Activated T-helper 2 cell treated with anti-CD3 and anti-CD28 coated beads, Interferon-gamma antibody, Interleukin-2, Interleukin-4, amounts not matched to agents 10 μg/mL and 5 μg/mL and 100 μg/mL, durations not matched to agents 14 hours and 24 hours and 36 hours (primary cell): Measurements from ENCODE around the gene CFTR. TPM values are rescaled to one million over a fixed set of nuclear protein-coding genes. Genes with fewer than 3 reads are reported as not detected.
"Not testable (repeated sequence)": the region's sequence is repeated elsewhere in the genome, so short reads cannot be mapped to it uniquely, and the experiment has no call there.

ENCODE experiments used
- DNase-seq: peaks from one replicate; pipeline ENCODE4 v3.0.0; 2021; ENCODE audit warnings: low spot score
- H3K27ac Mint-ChIP-seq: one replicate; pipeline ENCODE4 v1.8.0; 2021; ENCODE audit warnings: mixed read lengths
- H3K27me3 Mint-ChIP-seq: one replicate; pipeline ENCODE4 v1.8.0; 2021; ENCODE audit warnings: low read depth, mixed read lengths
- H3K36me3 Mint-ChIP-seq: one replicate; pipeline ENCODE4 v1.8.0; 2021; ENCODE audit warnings: low read depth, mixed read lengths
- H3K4me1 Mint-ChIP-seq: one replicate; pipeline ENCODE4 v1.8.0; 2021; ENCODE audit warnings: low read depth, mixed read lengths
- H3K4me3 Mint-ChIP-seq: one replicate; pipeline ENCODE4 v1.8.0; 2021; ENCODE audit warnings: low read depth, mild to moderate bottlenecking, moderate library complexity, mixed read lengths
- H3K9me3 Mint-ChIP-seq: one replicate; pipeline ENCODE4 v1.8.0; 2021; ENCODE audit warnings: mixed read lengths
- intact Hi-C: fragments of 100-400 bp; cut with micrococcal nuclease; formaldehyde crosslinking; loops from one replicate; pipeline ENCODE4 v1.15.1; 2023
- total RNA-seq: library from RNA; stranded (reverse); gene quantifications from 2 replicates; pipeline ENCODE4 v1.2.3, GENCODE V29; 2022

CFTR gene
- total RNA-seq, result 0.02 TPM in 1 of 2 replicates, not detected in the other

DNA sequence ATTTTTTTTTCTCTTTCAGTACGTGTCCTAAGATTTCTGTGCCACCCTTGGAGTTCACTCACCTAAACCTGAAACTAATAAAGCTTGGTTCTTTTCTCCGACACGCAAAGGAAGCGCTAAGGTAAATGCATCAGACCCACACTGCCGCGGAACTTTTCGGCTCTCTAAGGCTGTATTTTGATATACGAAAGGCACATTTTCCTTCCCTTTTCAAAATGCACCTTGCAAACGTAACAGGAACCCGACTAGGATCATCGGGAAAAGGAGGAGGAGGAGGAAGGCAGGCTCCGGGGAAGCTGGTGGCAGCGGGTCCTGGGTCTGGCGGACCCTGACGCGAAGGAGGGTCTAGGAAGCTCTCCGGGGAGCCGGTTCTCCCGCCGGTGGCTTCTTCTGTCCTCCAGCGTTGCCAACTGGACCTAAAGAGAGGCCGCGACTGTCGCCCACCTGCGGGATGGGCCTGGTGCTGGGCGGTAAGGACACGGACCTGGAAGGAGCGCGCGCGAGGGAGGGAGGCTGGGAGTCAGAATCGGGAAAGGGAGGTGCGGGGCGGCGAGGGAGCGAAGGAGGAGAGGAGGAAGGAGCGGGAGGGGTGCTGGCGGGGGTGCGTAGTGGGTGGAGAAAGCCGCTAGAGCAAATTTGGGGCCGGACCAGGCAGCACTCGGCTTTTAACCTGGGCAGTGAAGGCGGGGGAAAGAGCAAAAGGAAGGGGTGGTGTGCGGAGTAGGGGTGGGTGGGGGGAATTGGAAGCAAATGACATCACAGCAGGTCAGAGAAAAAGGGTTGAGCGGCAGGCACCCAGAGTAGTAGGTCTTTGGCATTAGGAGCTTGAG lies at the start of gene CFTR:
TSS of gene CFTR (plus strand) at position 801 of the 830 bp plus-strand sequence. CDS start 70 bp downstream, outside the sequence.
- H3K4me1 Mint-ChIP-seq, result peaks cover 11% of the 10 kb centered on the region
- intact Hi-C loops, result no loop called here

DNA sequence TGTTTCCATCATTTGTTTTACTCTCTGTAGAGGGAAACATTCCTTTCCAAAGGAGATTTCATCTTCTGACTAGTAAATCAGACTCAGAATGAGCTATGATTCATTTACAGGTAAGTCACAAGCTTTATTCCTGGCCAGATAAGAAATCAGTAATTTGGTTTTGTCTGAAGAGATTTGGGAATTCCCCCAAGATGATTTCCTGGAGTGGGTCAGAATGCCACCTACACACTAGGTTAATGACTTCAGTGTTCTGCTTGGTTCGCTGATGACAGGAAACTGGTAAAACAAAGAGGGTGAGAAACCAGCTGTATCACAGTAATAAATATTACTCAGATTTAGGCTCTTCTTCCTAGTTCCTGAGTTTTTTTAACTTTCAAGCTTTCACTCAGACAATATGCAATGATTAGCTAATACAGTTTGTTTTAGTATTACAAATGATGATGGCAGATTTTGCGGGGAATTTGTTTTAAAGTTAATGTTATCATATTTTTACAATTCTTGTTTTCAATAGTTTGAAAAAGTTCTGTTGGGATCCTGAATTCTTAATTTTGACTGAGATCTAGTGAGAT lies 44.3 kb upstream of the CFTR start:
- peaks cover 9% of the 10 kb centered on the region for H3K4me1 Mint-ChIP-seq
- no peaks in the 10 kb centered on the region for H3K36me3 Mint-ChIP-seq
- H3K9me3 Mint-ChIP-seq, result no peaks in the 10 kb centered on the region
- no peak overlapping the region for H3K4me3 Mint-ChIP-seq
- intact Hi-C loops, result no loop called here
- peaks cover 7% of the 10 kb centered on the region for H3K27me3 Mint-ChIP-seq
- DNase-seq, result no peak
- H3K27ac Mint-ChIP-seq, result no peak overlapping the region

More for the DNA sequence above, at the start of gene CFTR:
- no peak within 1 kb of the TSS for H3K27ac Mint-ChIP-seq
- H3K36me3 Mint-ChIP-seq, result no peaks in the 10 kb centered on the region
- H3K4me3 Mint-ChIP-seq, result peak within 1 kb of the TSS; percentile 49
- no peaks in the 10 kb centered on the region for H3K9me3 Mint-ChIP-seq
- DNase-seq, result no peak
- H3K27me3 Mint-ChIP-seq, result peaks cover 50% of the 10 kb centered on the region

DNA sequence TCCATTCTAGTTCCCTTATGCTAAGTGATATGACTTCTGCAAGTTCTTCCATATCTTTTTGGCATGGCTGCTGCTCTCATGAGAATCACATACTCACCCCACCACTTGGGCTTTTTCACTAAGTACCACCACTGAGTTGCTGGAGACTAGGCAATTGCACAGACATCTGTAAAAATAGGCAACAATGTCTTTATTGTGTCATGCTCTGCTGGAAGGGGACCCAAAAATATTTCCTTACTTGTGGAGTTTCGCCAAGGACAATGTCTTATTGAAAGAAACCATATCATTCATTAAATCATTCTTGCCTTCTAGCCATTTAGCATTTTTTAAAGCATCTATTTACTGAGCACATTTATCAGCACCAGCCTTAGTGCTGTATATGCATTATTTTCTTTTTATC lies 35.2 kb upstream of the CFTR start:
- DNase-seq, result no peak
- Mint-ChIP-seq H3K9me3 (peaks cover 4% of the 10 kb centered on the region), H3K4me1 (no peaks in the 10 kb centered on the region), H3K27me3 (no peaks in the 10 kb centered on the region), H3K36me3 (no peaks in the 10 kb centered on the region), H3K27ac (no peak overlapping the region), H3K4me3 (no peak overlapping the region)
- intact Hi-C loops, result no loop called here

DNA sequence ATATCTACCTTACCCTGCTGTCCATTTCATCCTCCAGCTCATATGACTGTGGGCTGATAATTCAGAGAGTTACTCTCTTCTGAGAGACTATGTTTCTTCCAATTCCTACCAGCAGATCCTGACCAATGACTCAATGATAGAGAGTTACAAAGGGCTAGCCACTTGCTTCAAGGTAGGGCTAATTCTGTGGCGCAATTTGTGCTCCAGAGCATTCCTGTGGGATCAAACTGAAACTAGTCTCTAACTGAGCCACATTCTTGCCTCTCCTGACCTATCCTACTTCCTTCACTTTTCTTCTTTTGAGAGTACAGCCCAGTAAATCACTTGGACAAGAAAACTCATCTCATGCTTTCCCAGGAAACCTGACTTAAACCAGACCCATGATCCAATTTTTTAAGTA lies 34.6 kb upstream of the CFTR start:
- intact Hi-C loops, result no loop called here
- no peaks in the 10 kb centered on the region for H3K36me3 Mint-ChIP-seq

DNA sequence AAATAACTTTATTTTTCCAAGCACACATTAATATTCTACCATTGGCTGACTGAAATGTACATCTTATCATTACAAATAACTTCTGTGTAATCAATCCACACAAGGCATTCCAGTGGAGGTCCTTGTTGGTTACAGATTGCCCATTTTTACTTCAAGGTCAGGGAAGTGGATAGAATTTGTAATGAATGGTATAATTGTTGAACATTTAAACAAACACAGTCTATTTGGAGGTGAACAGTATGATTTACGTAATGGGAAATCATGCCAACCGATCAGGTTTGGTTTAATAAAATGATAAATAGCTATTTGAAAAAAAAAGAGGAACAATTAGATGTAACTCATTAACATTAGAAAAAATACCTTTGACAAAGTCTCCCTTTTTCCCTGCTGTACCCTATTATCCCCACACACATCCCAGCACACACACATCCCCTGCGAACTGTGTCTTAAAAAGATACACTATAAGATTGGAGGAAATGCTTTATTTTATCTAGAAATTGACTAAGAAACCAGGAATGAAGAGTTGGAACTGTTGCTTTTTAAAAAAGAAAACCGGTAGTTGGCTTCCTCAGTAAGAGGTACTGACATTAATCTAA lies 33.5 kb upstream of the CFTR start:
- H3K4me3 Mint-ChIP-seq, result no peak overlapping the region
- H3K4me1 Mint-ChIP-seq, result no peaks in the 10 kb centered on the region
- intact Hi-C loops, result no loop called here
- no peaks in the 10 kb centered on the region for H3K9me3 Mint-ChIP-seq
- no peaks in the 10 kb centered on the region for H3K27me3 Mint-ChIP-seq
- no peaks in the 10 kb centered on the region for H3K36me3 Mint-ChIP-seq
- no peak for DNase-seq
- H3K27ac Mint-ChIP-seq, result no peak overlapping the region

More for the DNA sequence above, 34.6 kb upstream of the CFTR start:
- Mint-ChIP-seq H3K9me3 (peaks cover 4% of the 10 kb centered on the region), H3K27me3 (no peaks in the 10 kb centered on the region), H3K4me1 (no peaks in the 10 kb centered on the region), H3K27ac (no peak overlapping the region), H3K4me3 (no peak overlapping the region)
- no peak for DNase-seq

DNA sequence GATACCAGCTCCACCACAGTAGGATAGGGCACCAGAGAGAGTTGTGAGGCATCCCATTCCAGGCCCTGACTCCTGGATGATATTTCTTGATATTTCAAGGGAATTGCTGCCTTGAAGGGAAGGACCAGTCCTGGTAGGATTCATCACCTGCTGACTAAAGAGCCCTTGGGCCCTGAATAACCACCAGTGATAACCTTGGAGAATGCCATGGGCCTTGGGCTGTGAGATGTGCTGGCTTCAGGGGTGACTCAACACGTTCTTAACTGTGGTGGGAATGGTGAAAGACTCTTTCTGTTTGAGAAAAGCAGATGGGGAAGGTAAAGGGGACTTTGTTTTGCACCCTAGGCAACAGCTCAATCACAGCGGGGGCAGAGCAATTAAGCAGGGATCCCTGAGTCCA lies 31.2 kb upstream of the CFTR start:
- Mint-ChIP-seq H3K9me3 (no peaks in the 10 kb centered on the region), H3K4me3 (no peak overlapping the region), H3K27me3 (no peaks in the 10 kb centered on the region), H3K36me3 (no peaks in the 10 kb centered on the region), H3K4me1 (no peaks in the 10 kb centered on the region), H3K27ac (no peak overlapping the region)
- DNase-seq, result no peak
- intact Hi-C loops, result no loop called here

DNA sequence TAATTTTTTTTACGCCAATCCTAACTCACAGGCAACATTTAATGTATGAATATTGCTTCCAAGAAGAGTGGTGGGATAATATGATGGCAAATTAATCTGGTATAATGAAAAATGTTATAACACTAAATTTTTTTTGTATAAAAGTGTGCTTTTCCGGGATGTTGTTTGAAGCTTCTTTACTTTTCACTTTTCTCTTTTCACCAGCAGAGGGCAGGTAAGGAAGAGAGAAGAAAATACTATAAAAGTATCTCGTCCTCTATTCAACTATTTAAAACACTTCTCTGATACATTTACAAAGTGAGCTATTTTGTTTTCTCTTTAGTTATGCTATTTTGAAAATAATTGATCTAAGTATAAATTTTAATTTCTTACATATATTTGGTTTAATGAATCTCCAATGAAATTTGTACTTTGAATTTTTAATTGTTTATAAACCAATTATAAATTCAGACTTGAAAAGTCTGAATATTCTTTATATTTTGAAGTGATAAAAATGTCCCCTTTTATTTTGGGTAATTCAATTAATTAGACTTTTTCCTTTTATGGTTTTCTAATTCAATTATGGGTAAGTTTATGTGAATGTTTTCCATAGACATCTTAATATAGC lies 20.7 kb upstream of the CFTR start:
- Mint-ChIP-seq H3K9me3 (no peaks in the 10 kb centered on the region), H3K4me3 (no peak overlapping the region), H3K36me3 (no peaks in the 10 kb centered on the region), H3K27me3 (peaks cover 2% of the 10 kb centered on the region), H3K4me1 (no peaks in the 10 kb centered on the region), H3K27ac (no peak overlapping the region)
- no peak for DNase-seq
- intact Hi-C loops, result loop anchor here (2.0 kb wide), 2 partner anchors 256 to 694 kb away; no protein-coding TSS in a partner anchor

DNA sequence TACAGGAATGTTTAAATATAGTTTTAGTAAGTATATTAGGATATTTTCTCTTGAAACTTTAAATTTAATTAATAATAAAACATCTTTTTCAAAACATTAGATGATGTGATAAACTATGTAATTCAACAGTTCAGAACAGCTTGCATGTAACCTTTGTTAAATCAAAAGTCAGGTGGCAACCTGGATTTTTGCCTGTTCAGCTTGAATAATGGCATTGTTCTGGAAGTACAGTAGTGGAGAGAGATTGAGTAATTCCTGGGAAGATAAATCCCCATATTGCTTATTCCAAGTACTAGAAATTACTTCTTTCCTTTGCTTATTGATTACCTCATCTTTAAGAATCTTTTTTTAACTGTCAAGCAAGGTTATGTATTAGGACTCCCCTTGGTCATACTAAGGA lies 20.1 kb upstream of the CFTR start:
- no peaks in the 10 kb centered on the region for H3K4me1 Mint-ChIP-seq
- DNase-seq, result no peak
- no peaks in the 10 kb centered on the region for H3K9me3 Mint-ChIP-seq
- peaks cover 2% of the 10 kb centered on the region for H3K27me3 Mint-ChIP-seq
- H3K4me3 Mint-ChIP-seq, result no peak overlapping the region
- intact Hi-C loops, result loop anchor here (2.0 kb wide), 2 partner anchors 255 to 693 kb away; no protein-coding TSS in a partner anchor
- H3K36me3 Mint-ChIP-seq, result no peaks in the 10 kb centered on the region
- H3K27ac Mint-ChIP-seq, result no peak overlapping the region

DNA sequence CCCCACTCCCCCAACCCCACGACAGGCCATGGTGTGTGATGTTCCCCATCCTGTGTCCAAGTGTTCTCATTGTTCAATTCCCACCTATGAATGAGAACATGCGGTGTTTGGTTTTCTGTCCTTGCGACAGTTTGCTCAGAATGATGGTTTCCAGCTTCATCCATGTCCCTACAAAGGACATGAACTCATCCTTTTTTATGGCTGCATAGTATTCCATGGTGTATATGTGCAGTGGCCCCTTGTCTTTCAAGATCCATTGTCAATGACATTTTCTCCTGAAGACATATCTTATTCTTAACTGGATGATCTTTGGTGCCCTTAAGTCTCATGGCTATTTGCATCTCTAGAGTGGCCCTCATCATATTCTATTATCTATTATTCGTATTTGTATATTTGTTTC lies 19.0 kb upstream of the CFTR start:
- intact Hi-C loops, H3K27ac Mint-ChIP-seq, H3K4me3 Mint-ChIP-seq, H3K4me1 Mint-ChIP-seq, H3K27me3 Mint-ChIP-seq, H3K9me3 Mint-ChIP-seq, H3K36me3 Mint-ChIP-seq, DNase-seq: not testable (repeated sequence)

DNA sequence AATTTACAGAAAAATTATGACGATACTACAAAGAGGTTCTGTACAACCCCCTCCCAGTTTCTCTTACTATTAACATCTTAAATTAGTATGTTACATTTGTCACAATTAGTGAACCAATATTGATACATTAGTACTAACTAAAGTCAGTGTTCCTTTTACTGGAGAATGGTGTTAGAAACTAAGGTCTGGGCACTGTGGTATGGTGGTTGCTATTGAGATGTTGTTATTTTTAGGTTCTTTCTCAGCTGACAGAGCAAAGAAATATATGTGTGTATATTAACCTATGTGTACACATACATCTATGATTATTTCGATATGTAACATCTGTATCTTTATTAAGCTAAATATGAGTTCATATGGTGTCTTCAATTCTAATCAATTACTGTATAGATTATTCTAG lies 11.7 kb upstream of the CFTR start:
- H3K4me3 Mint-ChIP-seq, result no peak overlapping the region
- DNase-seq, result no peak
- no peaks in the 10 kb centered on the region for H3K9me3 Mint-ChIP-seq
- no peaks in the 10 kb centered on the region for H3K36me3 Mint-ChIP-seq
- intact Hi-C loops, result no loop called here
- H3K27me3 Mint-ChIP-seq, result no peaks in the 10 kb centered on the region
- no peak overlapping the region for H3K27ac Mint-ChIP-seq
- no peaks in the 10 kb centered on the region for H3K4me1 Mint-ChIP-seq

DNA sequence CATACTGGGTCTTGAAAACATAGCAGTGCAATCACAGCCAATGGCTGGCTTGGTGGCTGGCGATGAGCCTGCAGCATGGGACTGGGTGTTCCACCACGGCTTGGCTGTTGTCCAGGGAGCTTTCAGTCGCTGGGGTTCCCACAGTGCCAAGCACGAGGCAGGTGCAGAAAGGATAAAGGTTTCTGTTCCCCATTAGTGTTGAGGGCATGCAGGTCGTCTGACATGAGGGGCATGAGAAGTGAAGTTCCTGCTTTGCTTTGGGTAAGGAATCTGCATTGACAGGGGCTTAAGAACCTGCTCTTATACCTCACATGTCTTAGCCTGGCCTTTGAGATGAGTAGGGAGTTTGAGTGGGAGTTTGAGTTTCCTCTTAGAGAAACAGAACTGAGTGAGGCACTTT lies 9.0 kb upstream of the CFTR start:
- Mint-ChIP-seq H3K36me3 (no peaks in the 10 kb centered on the region), H3K4me3 (no peak overlapping the region), H3K4me1 (no peaks in the 10 kb centered on the region), H3K9me3 (no peaks in the 10 kb centered on the region), H3K27me3 (peaks cover 2% of the 10 kb centered on the region), H3K27ac (no peak overlapping the region)
- intact Hi-C loops, result no loop called here
- no peak for DNase-seq

DNA sequence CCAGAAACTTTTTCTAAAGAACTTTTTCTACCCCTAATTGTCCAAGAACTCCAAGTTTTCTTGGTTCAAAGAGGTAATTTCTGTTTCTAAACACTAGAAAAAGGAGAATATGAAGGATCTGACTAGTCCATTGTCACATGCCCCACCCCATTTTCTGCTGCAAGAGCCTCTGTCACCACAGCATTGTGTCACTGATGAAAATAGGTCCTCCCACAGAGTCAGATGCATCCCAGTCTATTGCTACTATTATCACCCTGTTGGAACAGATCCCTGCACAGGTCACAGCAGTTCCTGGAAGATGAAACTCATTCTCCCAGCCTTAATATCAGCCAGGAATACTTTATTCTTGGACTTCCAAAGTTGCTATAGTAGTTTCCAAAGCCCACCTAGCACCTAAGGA lies 7.5 kb upstream of the CFTR start:
- Mint-ChIP-seq H3K27me3 (peaks cover 12% of the 10 kb centered on the region), H3K36me3 (no peaks in the 10 kb centered on the region), H3K9me3 (no peaks in the 10 kb centered on the region), H3K27ac (no peak overlapping the region), H3K4me3 (no peak overlapping the region), H3K4me1 (peaks cover 4% of the 10 kb centered on the region)
- DNase-seq, result no peak
- intact Hi-C loops, result no loop called here
